HG03108 (cell line): Measurements from ENCODE around the gene EME1.
"Not testable (repeated sequence)": the region's sequence is repeated elsewhere in the genome, so short reads cannot be mapped to it uniquely, and the experiment has no call there.

Source experiments
- ATAC-seq: cut with Tn5 transposase; IDR thresholded peaks from one replicate; pipeline ENCODE4 v1.9.1; 2021; ENCODE audit warnings: moderate library complexity; ENCODE audit not compliant: unreplicated experiment

Gene EME1

GRCh38 chr17:50423553-50424159, 50.6 kb downstream of the EME1 start:
- ATAC-seq = no peak

DNA sequence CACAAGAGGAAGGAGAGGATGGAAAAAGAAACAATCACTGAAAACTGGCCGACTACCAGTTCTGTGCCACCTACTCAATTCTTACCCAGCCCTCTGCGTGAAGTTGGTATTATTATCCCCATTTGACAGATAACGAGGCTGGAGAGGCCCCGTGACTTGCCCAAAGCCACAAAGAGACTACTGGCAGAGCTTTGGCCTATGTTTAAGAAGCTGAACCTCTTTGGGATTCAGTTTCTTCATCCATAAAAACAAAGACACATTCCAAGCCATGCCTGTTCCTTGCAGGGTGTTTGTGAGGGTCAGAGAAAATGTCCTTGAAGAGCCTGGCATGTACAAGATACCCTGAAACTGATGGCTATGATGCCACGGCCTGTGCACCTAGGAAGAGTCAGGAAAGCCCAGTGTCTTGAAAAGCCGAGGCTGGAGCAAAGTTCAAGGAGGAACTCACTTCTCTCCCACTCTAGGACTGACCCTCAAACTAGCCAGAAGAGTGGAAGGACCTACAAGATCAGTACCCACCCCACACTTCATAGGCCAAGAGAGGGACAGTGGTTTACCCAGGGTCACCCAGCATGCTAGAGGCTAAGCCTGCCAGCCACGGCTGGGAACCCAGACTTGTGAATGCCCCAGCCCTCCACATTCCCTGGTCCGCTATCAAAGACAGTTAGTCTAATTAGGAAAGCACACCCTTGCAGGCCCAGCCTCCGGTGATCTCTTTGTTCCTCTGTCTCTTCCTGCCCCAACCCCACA, 51.4 kb downstream of the EME1 start:
- ATAC-seq = no peak

DNA sequence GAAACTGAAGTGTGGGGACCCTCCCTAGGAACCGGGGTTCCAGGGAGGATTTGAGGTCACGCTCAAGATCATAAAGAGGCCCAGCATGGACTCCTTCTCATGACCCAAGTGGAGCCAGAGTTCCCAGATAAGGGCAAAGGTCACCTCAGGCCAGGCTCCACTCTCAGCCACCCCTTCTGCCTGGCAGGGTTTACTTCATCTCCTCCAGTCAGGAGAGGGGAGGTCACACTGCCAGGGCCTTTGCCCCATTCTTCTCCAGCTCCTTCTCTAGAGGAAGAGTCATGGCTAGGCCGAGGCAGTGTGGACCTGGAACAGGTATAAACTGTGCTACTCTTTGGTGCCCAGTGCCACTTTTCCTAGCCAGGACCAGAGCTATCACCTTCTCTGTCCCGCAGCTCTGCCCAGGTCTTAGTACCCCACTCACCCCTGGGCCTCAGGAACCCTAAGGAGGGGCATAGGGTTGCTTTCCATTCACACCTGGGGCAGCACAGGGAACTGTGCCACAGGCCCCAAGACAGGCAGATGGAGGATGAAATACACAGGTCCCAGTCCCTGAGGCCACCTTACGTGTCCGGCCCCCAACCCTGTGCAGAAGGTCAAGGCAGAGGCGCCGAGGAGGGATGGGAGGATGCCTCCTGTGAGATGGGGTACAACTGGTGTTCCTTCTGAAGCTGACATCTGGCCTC, 52.1 kb downstream of the EME1 start:
- peak; percentile 5 for ATAC-seq

- peak; percentile 59 for ATAC-seq
These were observed 52.8 kb downstream of the EME1 start, which contains the start of gene ACSF2 for GRCh38 chr17:50425682-50426471. TSS of gene ACSF2 (plus strand) at chr17:50426218. CDS start at chr17:50426262, 44 bp downstream.

DNA sequence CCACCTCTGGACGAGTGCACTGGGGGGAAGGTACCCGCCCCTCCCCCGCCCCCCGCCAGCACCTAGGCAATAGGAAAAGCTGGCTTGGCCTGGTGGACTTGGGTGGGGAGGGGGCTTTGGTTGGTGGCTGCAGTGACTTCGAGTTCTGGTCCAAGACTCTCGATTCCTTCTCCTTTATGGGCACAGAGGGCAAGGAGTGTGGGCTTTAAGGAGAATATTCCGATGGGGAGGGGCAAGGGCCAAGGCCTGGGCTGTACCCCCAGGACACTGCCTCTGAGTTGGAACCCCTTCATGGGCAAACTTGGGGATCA, 53.4 kb downstream of the EME1 start:
- no peak for ATAC-seq

- no peak for ATAC-seq
These were observed 54.1 kb downstream of the EME1 start for GRCh38 chr17:50426814-50427787.

DNA sequence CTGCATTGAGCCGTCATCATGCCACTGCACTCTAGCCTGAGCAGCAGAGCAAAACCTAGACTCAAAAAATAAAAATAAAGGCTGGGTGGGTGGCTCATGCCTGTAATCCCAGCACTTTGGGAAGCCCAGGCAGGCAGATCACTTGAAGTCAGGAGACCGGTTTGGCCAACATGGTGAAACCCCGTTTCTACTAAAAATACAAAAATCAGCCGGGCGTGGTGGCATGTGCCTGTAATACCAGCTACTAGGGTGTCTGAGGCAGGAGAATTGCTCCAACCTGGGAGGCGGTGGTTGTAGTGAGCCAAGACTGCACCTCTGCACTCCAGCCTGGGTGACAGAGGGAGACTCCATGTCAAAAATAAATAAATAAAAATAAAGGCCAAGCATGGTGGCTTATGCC, 55.1 kb downstream of the EME1 start:
- ATAC-seq = not testable (repeated sequence)

GRCh38 chr17:50428831-50429424, 55.9 kb downstream of the EME1 start:
- no peak for ATAC-seq

DNA sequence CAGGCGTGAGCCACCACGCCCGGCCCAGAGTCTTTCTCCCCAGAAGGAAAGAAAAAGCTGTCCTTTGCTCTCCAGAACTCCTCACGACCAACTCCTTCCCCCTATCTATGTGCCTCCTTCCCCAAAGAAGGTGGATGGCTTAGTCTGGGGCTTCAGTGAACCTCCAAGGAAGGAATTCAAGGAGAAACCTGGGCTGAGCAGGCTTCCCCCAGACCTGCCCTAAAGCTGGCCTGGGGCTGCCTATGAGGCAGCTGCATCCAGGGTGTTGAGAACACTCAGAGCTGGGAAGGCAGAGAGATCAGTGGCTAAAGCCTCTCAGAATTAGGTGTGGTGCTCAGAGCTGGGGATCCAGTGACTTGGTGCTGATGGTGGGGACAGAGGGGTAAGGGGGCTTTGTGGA, 56.8 kb downstream of the EME1 start:
- no peak for ATAC-seq
